ENCODE data around the gene WIZ.

WIZ gene

GRCh38 chr19:15466851-15467733, 17.3 kb upstream of the WIZ start:
- no peak for DNase-seq

- DNase-seq, result no peak
Measured at GRCh38 chr19:15464394-15465385, 14.9 kb upstream of the WIZ start, which contains the start of gene RASAL3. Gene RASAL3 (minus strand): TSS chr19:15464544. CDS start chr19:15464358, 186 bp downstream.

DNA sequence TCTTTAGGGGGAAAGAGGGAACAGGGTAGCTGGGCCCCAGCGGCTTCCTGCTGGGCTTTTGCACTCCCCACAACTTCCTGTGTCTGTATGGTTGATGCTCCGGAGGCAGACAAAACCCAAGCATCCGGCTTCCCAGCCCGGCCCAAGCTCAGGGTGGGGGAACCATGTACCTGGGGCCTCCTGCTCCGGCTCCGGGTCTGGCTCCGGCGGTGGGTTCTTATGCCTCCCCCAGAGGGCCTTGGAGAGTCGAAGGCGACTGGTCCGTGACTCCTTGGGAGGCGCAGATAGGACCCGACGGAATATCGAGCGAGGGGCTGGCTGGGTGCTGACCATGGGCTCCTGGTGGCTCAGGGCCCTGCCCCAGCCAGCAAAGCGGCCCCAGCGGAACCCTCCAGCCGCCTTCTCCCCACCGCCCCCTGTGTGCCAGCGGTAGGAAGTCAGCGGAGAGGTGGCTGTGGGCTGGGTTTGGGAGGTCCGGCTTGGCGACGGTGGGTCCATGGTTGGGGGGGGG, 14.2 kb upstream of the WIZ start:
- DNase-seq, result no peak

- DNase-seq, result no peak
Measured at GRCh38 chr19:15461694-15462093, 11.9 kb upstream of the WIZ start.

DNA sequence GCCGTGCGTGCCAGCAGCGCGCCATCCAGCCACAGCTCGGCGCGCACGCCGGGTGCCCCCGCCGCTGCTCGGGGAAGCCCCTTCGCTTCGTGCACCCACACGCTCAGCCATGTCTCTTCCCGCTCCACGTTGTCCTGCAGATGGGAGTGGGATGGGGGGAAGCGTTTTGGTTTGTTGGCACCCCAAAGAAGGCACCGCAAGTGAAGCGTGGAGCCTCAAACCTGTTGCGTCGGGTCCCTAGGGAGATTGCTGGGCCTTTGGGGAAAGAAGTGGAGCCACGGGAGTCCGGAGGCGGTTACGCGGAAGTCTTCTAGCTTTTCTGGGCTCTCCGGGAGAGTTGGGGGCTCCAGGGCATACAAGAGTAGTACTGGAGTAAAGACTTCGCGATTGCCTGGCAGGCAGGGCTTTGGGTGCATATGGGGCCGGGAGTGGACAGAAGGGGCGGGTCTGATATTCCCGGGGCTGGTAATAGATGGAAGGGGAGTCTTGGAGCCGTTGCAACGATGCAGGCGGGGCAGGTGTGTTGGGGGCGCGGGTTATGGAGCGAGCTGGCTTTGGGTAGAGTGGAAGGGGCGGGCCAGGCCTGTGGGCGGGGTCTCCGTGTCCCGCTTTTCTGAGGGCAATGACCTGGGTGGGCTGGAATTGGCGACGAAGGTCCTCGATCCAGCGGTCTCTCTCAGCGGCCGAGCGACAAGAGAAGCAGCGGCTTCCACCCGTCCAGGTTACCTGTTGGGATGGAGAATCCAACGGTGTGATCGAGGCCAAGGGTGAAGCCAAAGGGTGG, 8.1 kb upstream of the WIZ start:
- DNase-seq, result no peak

DNA sequence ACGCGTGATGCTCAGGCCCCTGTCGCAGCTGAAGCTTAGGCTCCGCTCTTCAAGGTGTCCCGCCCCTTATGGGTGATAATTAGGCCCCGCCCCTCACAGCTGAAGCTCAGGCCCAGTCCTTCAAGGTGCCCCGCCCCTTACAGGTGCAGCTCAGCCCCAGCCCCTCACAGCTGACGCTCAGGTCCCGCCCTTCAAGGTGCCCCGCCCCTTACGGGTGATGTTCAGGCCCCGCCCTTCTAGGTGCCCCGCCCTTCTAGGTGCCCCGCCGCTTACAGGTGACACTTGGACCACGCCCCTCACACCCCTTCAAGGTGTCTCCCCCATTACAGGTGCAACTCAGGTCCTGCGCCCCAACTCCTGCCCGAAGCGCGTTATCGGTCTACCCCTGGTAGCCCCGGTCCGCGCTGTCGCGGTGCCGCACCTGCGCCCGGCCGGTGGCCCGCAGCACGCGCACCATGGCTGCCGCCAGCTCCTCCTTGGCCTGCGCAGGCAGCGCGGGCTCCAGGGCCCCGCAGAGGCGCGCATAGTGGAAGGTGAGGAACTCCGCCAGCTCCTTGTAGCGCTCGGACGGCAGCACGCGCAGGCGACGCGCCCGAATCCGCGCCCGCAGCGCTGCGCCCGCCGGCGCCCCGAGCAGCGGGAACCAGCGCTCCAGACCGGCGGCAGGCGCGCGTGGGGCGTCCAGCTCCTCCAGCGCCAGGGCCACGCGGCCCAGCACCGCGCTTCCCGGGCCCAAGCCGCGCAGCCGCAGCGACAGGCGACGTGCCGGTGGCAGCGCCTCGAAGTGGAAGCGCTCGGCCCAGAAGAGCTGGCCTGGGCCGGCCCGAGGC, 7.3 kb upstream of the WIZ start:
- peak; percentile 89 for DNase-seq

- DNase-seq, result no peak
Measured at GRCh38 chr19:15456441-15456840, 6.7 kb upstream of the WIZ start.

GRCh38 chr19:15455996-15456395, 6.2 kb upstream of the WIZ start:
- DNase-seq, result no peak

GRCh38 chr19:15453906-15454860, 4.4 kb upstream of the WIZ start:
- no peak for DNase-seq

DNA sequence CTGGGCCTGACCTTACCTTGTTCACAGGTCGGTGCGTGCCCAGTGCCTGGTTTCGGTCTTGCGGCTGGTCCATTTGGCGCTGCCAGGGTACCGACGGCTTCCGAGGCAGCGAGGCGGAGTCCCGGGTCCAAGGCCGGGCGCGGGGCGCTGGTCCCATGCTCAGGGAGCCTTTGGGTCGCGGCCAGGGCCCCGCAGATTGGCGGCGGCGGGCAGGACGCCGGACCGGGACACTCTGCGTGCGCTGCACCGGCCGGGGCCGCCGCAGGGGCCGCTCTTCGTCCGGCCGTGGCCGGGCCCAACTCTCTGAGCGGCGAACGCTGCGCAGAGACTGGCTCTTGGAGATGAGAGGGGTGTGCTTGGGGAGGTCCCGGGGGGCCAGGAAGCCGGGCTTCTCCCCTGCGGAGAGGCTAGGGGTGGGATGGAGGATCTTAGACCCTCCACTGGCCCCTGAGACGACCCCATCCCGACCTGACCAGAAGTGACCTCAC, 3.4 kb upstream of the WIZ start:
- no peak for DNase-seq

GRCh38 chr19:15452111-15453047, 2.6 kb upstream of the WIZ start:
- DNase-seq, result peak; percentile 59

DNA sequence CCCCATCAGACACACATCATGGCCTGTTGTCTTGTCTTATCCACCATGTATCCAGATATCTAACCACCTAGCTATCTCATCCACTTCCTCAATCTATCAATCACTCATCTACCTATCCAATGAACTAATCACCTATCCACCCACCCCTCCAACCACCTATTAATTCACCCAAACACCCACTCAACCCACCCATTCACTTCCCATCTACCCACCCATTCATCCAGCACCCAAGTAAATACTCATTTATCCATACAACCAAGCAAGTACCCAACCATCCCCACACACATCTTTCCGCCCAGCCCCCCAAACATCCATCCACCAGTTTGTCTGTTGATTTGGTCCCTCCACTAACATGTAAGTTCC, 753 bp upstream of the WIZ start:
- no peak for DNase-seq

- no peak for DNase-seq
Measured at GRCh38 chr19:15448778-15449619, 757 bp downstream of the WIZ start.

DNA sequence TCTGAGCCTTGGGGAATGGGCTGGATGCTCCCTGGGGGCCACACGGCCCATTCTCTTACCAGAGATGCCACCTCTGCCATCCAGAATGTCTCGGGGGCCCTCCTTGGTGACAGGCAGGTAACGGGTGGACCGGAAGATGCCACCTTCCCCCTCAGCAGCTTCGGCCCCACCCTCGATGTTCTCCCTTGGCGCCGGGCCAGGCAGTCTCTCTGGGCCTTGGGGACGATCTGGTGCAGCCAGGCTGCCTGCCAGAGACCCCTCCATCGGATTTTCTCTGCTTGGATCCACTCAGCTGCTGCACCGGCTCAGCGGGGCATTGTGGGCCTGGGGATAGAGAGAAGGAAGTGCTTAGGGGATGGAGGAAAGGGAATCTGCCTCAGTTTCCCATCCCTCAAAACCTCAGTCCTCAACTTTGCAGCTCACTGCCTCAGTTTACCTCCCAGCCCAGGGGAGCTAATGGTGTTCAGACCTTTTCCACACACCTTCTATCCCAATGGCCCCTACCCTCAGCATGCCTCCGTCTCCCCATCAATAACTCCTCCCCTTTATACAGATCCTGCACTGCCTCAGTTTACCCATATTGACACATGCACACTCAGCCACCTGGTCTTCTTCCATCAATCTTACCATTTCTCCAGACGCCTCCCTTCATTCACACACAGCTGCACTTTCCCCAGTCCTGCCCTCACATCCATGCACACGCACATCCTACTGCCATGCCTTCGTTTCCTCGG, 1.5 kb downstream of the WIZ start:
- DNase-seq, result no peak

GRCh38 chr19:15447057-15447456, 2.7 kb downstream of the WIZ start:
- no peak for DNase-seq

- DNase-seq, result no peak
Measured at GRCh38 chr19:15445807-15446376, 3.9 kb downstream of the WIZ start.

DNA sequence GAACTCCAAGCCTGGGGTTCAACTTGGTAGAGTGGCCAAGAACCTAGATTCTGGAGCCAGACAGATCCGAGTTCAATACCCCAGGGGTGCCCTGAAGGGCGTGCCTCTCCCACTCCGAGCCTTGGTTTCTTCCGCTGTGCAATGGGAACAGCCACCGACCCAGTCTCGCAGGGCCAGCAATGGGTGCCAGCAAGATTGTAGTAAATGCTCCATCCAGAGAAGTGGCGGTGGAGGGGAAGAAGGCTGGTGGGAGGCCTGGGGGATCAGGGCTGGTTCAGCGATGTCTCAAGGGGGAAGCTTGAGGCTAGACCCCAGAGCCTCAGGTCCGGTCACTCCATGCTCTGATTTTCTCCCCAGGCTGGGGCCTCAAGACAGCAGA, 4.5 kb downstream of the WIZ start:
- DNase-seq, result no peak
